ENCODE data around the gene USP2.

DNA sequence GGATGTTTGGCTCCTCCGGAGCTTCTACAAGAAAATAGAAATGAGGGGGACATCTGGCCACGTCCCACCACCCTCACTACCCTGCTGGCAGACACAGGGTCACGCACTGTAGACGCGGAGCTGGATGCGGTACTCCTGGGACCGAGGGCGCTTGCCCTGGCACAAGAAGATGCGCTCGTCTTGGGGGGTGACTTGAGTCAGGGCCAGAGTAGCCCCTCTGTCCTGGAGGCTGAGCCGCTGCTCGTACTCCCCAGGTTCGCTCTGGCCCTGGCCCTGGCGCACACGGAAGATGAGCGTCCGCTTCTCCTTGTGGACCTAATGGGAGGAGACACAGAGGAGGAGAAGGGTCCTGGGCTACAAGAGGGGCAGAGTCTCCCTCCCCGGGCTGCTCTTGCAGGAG, 66.8 kb downstream of the USP2 start:
- TF ChIP-seq GABPA (IDR thresholded peaks at IDR 0.05; ENCODE audit: low read depth) (no peak), POLR2AphosphoS5 (IDR thresholded peaks at IDR 0.05; ENCODE audit: low read depth) (no peak), SPI1 (IDR thresholded peaks at IDR 0.05; ENCODE audit: borderline replicate concordance, low read depth) (no peak)
- TF ChIP-seq, protein P1, sequence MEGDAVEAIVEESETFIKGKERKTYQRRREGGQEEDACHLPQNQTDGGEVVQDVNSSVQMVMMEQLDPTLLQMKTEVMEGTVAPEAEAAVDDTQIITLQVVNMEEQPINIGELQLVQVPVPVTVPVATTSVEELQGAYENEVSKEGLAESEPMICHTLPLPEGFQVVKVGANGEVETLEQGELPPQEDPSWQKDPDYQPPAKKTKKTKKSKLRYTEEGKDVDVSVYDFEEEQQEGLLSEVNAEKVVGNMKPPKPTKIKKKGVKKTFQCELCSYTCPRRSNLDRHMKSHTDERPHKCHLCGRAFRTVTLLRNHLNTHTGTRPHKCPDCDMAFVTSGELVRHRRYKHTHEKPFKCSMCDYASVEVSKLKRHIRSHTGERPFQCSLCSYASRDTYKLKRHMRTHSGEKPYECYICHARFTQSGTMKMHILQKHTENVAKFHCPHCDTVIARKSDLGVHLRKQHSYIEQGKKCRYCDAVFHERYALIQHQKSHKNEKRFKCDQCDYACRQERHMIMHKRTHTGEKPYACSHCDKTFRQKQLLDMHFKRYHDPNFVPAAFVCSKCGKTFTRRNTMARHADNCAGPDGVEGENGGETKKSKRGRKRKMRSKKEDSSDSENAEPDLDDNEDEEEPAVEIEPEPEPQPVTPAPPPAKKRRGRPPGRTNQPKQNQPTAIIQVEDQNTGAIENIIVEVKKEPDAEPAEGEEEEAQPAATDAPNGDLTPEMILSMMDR (IDR thresholded peaks at IDR 0.05; ENCODE audit: insufficient read depth, low read length): no peak
- TF ChIP-seq, protein P2, sequence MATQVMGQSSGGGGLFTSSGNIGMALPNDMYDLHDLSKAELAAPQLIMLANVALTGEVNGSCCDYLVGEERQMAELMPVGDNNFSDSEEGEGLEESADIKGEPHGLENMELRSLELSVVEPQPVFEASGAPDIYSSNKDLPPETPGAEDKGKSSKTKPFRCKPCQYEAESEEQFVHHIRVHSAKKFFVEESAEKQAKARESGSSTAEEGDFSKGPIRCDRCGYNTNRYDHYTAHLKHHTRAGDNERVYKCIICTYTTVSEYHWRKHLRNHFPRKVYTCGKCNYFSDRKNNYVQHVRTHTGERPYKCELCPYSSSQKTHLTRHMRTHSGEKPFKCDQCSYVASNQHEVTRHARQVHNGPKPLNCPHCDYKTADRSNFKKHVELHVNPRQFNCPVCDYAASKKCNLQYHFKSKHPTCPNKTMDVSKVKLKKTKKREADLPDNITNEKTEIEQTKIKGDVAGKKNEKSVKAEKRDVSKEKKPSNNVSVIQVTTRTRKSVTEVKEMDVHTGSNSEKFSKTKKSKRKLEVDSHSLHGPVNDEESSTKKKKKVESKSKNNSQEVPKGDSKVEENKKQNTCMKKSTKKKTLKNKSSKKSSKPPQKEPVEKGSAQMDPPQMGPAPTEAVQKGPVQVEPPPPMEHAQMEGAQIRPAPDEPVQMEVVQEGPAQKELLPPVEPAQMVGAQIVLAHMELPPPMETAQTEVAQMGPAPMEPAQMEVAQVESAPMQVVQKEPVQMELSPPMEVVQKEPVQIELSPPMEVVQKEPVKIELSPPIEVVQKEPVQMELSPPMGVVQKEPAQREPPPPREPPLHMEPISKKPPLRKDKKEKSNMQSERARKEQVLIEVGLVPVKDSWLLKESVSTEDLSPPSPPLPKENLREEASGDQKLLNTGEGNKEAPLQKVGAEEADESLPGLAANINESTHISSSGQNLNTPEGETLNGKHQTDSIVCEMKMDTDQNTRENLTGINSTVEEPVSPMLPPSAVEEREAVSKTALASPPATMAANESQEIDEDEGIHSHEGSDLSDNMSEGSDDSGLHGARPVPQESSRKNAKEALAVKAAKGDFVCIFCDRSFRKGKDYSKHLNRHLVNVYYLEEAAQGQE (IDR thresholded peaks at IDR 0.05; ENCODE audit: insufficient replicate concordance, low read depth): no peak

All from HL-60 (cell line).